Retinal pigment epithelial cell (primary cell): ENCODE results near the gene MFSD8.

Experiments used
- DNase-seq: peaks from one replicate; pipeline ENCODE4 v3.0.0-alpha.2; 2010; ENCODE audit warnings: low read depth
- H3K4me3 ChIP-seq: 2 replicates; pipeline ENCODE4 v1.5.1; 2011; ENCODE audit warnings: mild to moderate bottlenecking, low read length, control low read depth, moderate library complexity
- TF ChIP-seq, protein P1 (sequence below): conservative IDR thresholded peaks from 2 replicates; pipeline ENCODE4 v1.5.1; 2011; ENCODE audit warnings: low read depth, low read length, control low read depth, inconsistent platforms

Gene MFSD8

DNA sequence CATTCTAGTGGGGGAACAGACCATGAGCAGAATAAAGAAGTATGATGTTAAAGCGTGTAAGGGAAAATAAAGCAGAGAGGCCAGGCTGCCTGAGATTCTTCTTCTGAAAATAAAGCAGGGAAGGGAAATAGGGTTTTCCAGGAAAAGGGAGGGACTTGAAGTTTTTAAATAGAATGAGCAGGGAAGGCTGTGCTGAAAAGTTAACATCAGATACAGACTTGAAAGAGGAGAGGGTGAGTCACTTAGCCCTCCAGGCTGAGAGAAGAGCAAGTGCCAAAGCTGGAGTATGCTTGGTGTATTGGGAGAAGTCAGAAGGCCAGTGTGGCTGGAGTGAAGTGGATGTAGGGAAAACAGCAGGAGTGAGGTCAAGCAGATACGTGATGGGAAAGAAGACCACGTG is 94.3 kb downstream of the MFSD8 start:
- no peak overlapping the region for H3K4me3 ChIP-seq
- TF ChIP-seq, protein P1, sequence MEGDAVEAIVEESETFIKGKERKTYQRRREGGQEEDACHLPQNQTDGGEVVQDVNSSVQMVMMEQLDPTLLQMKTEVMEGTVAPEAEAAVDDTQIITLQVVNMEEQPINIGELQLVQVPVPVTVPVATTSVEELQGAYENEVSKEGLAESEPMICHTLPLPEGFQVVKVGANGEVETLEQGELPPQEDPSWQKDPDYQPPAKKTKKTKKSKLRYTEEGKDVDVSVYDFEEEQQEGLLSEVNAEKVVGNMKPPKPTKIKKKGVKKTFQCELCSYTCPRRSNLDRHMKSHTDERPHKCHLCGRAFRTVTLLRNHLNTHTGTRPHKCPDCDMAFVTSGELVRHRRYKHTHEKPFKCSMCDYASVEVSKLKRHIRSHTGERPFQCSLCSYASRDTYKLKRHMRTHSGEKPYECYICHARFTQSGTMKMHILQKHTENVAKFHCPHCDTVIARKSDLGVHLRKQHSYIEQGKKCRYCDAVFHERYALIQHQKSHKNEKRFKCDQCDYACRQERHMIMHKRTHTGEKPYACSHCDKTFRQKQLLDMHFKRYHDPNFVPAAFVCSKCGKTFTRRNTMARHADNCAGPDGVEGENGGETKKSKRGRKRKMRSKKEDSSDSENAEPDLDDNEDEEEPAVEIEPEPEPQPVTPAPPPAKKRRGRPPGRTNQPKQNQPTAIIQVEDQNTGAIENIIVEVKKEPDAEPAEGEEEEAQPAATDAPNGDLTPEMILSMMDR, result no peak
- no peak for DNase-seq

DNA sequence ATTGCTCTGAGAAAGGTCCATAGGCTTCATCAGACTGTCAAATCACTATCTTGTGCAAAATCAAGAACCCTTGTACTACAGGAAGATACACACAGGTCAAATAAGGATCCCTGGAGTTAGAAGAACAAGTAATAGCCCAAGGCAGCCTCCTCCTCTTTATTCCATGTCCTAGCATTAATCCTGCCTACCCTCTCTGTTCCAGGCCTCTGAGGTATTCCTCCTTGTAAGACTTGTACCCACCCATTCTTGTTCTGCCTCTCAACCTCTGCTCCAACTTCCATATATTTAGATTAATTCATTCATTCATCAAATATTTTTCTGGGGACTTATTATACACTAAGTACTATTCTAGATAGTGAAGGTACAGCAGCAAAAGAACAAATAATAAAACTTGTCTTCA is 94.7 kb downstream of the MFSD8 start:
- DNase-seq, result no peak
- no peak overlapping the region for H3K4me3 ChIP-seq
- TF ChIP-seq, protein P1, result no peak

DNA sequence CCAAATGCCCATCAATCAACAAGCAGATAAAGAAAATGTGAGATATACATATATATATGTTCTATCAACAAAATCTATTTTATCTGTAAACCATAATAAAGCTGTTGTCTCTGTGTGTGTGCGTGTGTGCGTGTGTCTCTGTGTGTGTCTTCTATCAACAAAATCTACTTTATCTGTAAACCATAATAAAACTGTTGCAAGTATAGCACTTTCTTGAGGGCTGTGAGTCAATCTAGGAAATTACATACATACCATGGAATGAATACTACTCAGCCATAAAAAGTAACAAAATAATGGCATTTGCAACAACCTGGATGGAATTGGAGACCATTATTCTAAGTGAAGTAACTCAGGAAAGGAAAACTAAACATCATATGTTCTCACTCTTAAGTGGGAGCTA is 96.8 kb downstream of the MFSD8 start:
- H3K4me3 ChIP-seq, result no peak overlapping the region
- no peak for DNase-seq
- TF ChIP-seq, protein P1, result no peak
